GM06990 (cell line): ENCODE measurements around the gene ADGRF5.
"Not testable (repeated sequence)": the region's sequence is repeated elsewhere in the genome, so short reads cannot be mapped to it uniquely, and the experiment has no call there.

Source experiments
- DNase-seq: peaks from one replicate; pipeline ENCODE4 v3.0.0-alpha.2; 2011; ENCODE audit not compliant: insufficient read length; ENCODE audit errors: extremely low read depth
- H3K27me3 ChIP-seq: replicated peaks from 2 replicates; pipeline ENCODE4 v1.6.0; 2011; ENCODE audit warnings: low read length; ENCODE audit not compliant: control insufficient read depth, insufficient read depth
- H3K36me3 ChIP-seq: 2 replicates; pipeline ENCODE4 v1.5.1; 2011; ENCODE audit warnings: low read length; ENCODE audit not compliant: control insufficient read depth, insufficient read depth
- H3K4me3 ChIP-seq: replicated peaks from 2 replicates; pipeline ENCODE4 v1.5.1; 2011; ENCODE audit warnings: low read depth, mild to moderate bottlenecking, control low read depth, low read length
- TF ChIP-seq, protein P1 (sequence below): IDR thresholded peaks from 2 replicates; pipeline ENCODE4 v1.5.1; 2011; ENCODE audit warnings: low read length, control low read depth, mild to moderate bottlenecking, inconsistent platforms; ENCODE audit not compliant: insufficient read depth, poor library complexity, severe bottlenecking

ADGRF5 gene

DNA sequence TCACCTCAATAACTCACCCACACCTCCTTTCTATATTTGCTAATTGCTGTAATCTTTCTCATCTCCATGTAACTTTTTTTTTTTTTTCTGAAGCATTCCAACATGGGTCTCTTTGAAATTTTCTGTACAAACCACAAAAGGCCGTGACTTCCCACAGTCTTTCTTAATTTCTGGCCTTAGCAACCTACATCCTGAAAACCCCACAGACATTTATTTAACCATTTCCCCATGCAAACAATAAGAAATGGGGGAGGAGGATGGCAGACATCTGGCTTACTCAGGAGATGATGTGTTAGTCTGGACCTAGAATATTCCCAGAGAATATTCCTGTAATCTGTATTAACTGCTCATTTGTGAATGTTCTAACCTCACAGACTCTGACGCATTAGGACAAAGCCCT is 70.9 kb downstream of the ADGRF5 start:
- Histone ChIP-seq H3K36me3 (no peaks in the 10 kb centered on the region), H3K4me3 (no peak overlapping the region), H3K27me3 (no peaks in the 10 kb centered on the region)
- TF ChIP-seq, protein P1, sequence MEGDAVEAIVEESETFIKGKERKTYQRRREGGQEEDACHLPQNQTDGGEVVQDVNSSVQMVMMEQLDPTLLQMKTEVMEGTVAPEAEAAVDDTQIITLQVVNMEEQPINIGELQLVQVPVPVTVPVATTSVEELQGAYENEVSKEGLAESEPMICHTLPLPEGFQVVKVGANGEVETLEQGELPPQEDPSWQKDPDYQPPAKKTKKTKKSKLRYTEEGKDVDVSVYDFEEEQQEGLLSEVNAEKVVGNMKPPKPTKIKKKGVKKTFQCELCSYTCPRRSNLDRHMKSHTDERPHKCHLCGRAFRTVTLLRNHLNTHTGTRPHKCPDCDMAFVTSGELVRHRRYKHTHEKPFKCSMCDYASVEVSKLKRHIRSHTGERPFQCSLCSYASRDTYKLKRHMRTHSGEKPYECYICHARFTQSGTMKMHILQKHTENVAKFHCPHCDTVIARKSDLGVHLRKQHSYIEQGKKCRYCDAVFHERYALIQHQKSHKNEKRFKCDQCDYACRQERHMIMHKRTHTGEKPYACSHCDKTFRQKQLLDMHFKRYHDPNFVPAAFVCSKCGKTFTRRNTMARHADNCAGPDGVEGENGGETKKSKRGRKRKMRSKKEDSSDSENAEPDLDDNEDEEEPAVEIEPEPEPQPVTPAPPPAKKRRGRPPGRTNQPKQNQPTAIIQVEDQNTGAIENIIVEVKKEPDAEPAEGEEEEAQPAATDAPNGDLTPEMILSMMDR: no peak
- no peak for DNase-seq

DNA sequence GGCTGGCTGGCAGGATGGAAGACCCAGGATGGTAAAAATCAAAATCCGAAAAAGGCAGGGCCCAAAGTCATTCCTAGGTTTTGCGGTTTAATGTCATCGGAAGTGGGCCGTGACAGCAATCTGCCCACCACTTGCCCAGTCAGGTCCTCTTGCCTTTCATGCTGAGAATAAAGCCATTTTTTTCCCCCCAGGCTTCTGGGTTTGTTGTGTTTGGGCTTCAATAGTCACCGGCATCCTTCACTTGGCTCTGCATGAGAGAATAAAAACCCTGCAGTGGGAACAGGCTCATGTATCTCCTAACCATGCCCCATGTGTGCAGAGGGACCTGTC is 72.4 kb downstream of the ADGRF5 start:
- no peak overlapping the region for H3K4me3 ChIP-seq
- no peak for DNase-seq
- no peaks in the 10 kb centered on the region for H3K27me3 ChIP-seq
- H3K36me3 ChIP-seq: no peaks in the 10 kb centered on the region
- TF ChIP-seq, protein P1: no peak

DNA sequence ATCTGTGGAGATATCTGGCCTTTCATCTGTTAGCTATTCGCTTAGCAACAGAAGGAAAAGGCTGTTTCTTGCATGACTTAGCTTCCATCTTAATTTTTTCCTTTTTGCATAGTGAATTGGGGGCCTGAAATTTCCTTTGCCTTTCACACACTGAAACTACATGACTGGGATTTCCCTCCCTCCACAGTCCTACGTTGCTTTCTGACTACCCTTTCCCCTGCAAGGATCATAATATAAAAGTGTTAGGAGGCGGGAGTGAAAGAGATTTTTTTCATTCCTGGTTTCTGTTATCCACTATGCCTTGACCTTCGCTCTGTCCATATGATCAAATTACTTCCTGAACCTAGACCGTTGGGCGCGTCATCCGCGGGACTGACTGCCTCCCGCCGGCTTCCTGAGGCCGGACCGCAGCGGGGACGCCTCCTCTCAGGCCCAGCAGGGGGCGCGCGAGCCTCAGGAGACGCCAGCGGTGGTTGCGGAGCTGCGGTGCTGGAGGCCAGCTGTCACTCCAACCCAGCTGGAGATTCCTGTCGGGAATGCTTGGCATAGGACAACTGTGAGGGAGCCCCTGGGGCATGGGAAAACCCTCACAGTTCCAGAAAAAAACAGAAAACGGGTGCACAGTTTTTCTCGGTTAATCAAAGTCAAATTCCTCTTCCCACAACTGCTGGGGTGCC is 72.9 kb downstream of the ADGRF5 start:
- TF ChIP-seq, protein P1: peak; percentile 93
- Histone ChIP-seq H3K27me3 (no peaks in the 10 kb centered on the region), H3K4me3 (no peak overlapping the region), H3K36me3 (no peaks in the 10 kb centered on the region)
- peak; percentile 48 for DNase-seq

DNA sequence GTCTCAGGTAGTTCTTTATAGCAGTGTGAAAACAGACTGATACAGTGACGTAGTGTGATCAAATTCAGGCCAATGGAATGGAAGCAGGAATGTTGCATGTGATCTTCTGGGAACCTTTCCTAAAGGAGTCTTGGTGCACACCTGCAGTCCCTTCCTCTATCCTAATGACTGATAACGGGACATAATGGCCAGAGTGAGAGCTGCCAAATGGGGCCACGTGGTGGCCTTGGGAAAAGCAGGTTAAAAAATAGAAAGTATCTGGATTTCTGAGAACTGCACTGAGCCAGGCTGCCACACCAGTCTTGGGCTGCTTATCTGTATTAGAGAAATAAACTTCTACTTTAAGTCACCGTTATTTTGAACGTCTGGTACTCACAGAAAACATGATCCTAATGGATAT is 76.6 kb downstream of the ADGRF5 start:
- TF ChIP-seq, protein P1: no peak
- H3K27me3 ChIP-seq: no peaks in the 10 kb centered on the region
- DNase-seq: no peak
- no peak overlapping the region for H3K4me3 ChIP-seq
- no peaks in the 10 kb centered on the region for H3K36me3 ChIP-seq

DNA sequence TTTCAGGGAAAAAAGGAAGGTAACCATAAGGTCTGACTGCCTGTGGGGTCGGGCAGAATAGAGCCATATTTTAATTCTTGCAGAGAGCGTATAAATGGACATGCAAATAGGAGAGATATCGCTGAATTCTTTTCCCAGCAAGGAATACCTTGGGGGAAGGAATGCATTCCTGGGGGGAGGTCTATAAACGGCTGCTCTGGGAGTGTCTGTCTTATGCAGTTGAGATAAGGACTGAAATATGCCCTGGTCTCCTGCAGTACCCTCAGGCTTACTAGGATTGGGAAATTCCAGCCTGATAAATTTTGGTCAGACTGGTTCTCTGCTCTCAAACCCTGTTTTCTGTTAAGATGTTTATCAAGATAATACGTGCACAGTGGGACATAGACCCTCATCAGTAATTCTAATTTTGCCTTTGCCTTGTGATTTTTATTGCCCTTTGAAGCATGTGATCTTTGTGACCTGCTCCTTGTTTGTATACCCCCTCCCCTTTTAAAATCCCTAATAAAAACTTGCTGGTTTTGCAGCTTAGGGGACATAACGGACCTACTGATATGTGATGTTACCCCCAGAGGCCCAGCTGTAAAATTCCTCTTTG is 79.4 kb downstream of the ADGRF5 start:
- H3K36me3 ChIP-seq: not testable (repeated sequence)

DNA sequence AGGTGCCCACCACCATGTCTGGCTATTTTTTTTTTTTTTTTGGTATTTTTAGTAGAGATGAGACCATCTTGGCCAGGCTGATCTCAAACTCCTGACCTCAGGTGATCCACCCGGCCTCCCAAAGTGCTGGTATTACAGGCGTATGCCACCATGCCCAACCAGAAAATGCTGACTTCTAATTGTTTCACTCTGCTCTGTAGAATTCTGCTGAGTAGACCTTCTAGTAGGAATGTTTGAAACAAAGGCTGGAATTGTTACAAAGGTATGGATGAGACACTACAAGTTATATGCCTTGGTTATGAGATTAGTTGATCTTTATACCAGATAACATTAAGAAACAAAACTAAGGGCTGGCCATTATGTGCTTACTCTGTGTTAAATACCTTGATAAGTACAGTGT is 83.7 kb downstream of the ADGRF5 start:
- Histone ChIP-seq H3K4me3 (no peak overlapping the region), H3K36me3 (no peaks in the 10 kb centered on the region), H3K27me3 (no peaks in the 10 kb centered on the region)
- TF ChIP-seq, protein P1: no peak
- no peak for DNase-seq

More for the DNA sequence above, 79.4 kb downstream of the ADGRF5 start:
- H3K27me3 ChIP-seq, DNase-seq, H3K4me3 ChIP-seq: not testable (repeated sequence)

DNA sequence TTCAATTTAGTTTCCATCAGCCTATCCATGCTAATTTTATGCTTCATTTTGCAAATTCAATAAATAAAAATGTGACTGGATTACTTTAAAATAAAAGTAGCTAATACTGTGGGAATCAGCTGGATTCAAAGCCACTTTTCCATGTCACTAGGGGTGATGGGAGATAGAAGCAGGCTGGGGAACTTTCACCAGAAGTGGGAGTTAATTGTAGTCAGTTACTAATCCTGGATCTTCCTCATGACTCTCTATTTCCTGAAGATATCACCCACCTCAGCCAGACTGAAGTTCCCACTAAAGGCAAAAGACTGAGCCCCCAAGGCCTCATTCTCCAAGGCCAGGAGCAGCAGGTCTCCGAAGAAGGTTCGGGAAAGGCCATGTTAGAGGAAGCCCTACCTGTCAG is 86.7 kb downstream of the ADGRF5 start:
- H3K4me3 ChIP-seq, H3K27me3 ChIP-seq, H3K36me3 ChIP-seq, DNase-seq: not testable (repeated sequence)

DNA sequence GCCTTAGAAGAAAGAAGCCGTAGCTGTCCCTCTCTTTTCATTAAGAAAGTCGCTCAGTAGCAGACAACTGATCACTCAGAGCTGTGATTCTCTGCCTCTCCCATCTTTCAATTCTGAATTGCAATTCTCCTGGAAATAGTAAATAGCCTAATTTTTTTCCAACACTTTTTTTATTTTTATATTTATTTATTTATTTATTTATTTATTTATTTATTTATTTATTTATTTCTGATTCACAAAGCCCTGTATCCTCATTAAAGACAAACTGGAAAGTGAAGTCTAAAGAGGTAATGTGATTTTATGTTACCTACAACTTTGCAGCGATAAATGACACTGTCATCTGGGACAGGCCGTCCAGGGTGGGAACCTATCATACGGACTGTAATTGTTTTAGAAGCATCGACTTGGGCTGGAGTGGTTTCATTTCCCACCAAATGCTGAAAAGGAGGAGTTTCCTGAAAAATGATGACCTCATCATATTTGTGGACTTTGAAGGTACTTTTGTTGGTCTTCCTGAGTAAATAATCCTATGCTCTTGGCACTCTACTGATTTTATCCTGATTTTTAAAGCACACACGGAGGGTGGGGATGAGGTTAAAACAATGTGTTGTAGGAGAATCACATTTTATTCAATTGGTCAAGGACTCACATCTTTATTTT is 87.4 kb downstream of the ADGRF5 start:
- not testable (repeated sequence) for H3K36me3 ChIP-seq, H3K4me3 ChIP-seq, H3K27me3 ChIP-seq, DNase-seq
